HG02588 (cell line): Measurements from ENCODE around the gene CALML4.
"Not testable (repeated sequence)": the region's sequence is repeated elsewhere in the genome, so short reads cannot be mapped to it uniquely, and the experiment has no call there.

Experiments
- ATAC-seq: cut with Tn5 transposase; IDR thresholded peaks from one replicate; pipeline ENCODE4 v1.9.1; 2021; ENCODE audit warnings: mild to moderate bottlenecking, moderate library complexity; ENCODE audit not compliant: unreplicated experiment

Gene CALML4

DNA sequence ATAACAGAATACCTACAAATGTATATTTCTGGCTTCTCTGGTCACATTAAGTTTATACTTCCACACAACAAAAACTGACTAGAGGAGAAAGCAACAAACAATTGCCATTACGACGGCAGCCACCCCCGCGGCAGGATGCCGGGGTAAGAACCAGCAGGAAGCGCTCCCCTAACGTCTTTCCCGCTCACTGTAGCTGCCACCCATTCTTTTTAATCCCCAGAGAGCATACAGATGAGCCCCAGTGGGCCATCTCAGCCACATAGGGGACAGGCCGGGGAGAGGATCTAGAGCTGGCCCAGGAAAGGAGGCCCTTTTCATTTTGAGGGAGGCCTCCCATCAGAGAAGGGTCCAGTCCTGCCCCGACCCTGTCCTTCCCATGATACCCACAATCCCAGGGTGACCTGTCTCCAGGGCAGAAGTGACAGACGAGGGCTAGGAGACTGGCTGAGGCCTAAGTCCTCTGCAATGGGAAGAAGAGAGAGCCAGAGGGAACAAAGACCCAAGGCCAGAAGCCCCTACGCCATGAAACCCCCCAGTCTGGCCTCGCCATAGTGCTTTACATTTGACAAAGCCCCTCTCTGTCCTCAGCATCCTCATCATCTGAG is 3.6 kb upstream of the CALML4 start:
- ATAC-seq: no peak

DNA sequence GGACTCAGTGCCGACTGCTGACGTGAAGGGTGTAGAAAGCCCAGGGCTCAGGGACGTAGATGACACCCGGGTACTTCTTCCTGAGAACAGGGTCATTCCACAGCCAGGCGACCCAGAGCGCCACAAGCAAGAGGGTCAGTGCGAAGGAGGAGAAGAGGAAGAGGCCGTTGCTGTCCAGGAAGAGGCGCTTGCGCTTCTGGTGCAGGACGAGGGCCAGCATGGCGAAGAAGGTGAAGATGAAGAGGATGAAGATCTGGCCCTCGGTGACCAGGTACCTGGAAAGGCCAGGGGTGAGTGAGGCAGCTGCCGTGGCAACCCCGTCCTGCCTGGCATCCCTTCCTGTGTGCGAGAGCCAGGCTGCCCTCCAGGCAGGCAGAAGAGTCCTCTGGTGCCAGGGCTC is 3.0 kb upstream of the CALML4 start:
- ATAC-seq: no peak

GRCh38 chr15:68207176-68207935 is 2.2 kb upstream of the CALML4 start:
- ATAC-seq: no peak

GRCh38 chr15:68206711-68207151 is 1.6 kb upstream of the CALML4 start:
- ATAC-seq: no peak

DNA sequence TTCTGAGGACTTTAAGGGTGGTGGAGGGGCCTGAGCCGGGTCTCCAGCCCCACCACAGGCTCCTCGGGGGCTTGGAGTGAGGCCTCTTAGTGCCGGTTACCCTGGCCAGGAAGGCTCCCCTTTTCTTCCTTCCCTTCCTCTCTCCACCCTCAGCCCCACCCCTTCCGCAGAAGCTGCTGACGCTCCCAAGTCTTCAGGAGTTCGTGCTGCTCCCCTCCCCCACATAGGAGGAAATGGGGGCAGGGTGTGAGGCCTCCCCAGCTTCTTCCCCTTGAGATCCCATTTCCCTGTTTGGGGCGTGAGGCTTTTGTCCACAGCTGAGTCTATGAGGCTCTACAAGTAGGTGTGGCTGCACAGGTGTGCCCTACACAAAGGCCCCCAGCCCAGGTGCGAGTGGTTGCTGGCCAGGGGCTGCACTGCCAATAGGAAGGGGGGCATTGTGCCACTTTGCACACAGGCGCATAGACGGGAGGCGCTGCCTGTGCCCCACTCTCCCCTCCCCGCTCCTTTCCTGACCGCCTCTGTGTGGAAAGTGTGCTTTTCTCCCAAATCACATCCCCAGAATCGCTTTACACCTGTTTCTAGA is 915 bp upstream of the CALML4 start:
- no peak for ATAC-seq

DNA sequence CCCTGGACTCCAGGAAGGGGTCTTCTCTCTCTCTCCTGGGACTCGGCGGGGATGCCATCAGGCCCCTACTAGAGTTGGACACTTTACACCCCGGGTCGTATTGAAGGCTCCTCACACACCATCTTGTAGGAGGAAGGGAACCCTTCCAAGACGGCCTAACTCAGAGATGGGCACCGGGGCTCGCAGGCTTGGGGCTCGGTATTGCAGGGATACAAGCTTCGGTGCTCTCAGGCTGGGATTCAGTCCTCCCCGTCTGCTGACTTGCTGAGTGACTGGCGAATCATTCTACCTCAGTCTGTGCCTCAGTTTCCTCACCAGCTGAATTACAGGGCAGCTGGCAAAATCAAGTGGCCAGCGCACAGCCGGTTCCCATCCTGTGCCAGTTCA is 419 bp upstream of the CALML4 start:
- no peak for ATAC-seq

DNA sequence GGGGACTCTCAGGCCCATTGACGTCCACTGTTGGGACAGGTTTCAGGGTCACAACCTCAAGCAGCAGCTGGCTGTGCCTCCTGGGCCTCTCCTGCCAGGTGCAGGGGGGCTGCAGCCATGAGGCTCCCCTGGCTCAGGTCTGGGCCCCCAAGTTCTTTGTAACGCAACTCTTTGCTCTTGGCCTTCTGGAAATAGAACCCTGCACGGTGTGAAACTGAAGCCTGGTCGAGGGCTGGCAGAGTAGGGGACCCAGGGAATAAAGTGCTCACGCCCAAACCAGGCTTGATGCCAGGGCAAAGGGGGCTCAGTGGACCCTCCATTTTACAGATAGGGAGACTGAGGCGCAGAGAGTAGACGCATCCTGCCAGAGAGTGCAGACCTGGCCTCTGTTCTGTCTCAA is 771 bp downstream of the CALML4 start:
- no peak for ATAC-seq

- no peak for ATAC-seq
These were observed 1.2 kb downstream of the CALML4 start for GRCh38 chr15:68203956-68204355.

GRCh38 chr15:68203486-68203885 is 1.6 kb downstream of the CALML4 start:
- no peak for ATAC-seq

GRCh38 chr15:68202994-68203393 is 2.1 kb downstream of the CALML4 start:
- ATAC-seq: not testable (repeated sequence)

GRCh38 chr15:68201879-68202261 is 3.3 kb downstream of the CALML4 start:
- no peak for ATAC-seq

DNA sequence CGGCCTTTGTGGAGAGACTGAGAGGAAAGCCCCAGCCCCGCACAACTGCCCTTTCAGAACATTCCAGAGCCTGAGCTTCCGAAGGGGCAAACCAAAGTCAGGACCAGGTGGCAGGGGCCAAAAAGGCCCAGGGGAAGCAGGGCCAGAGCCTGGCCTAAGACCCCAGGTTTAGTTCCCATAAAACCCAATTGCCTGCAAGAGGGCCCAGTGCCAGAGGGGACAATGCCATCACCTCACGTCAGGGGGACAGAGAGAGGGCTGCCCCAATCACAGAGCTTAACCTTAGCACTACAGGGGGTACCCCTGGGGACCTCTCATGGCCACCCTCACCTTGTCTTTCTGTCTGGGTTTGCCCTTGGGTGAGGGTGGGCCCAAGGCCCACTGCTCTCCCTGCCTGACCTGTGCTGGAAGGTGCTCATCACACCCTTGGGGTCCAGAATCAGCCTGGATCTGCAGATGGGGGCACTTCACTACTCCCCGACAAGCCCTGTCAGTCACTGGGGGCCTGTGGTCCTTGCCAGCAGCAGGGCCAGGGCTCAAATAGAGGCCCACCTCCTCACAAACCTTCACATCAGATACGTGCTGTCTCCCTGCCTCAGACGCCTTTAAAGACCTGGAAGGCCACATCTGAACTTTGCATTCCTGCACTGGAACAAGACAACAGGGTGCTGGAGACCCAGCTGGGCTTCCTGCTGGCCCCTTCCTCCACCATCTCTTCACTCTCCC is 3.8 kb downstream of the CALML4 start:
- ATAC-seq: no peak

DNA sequence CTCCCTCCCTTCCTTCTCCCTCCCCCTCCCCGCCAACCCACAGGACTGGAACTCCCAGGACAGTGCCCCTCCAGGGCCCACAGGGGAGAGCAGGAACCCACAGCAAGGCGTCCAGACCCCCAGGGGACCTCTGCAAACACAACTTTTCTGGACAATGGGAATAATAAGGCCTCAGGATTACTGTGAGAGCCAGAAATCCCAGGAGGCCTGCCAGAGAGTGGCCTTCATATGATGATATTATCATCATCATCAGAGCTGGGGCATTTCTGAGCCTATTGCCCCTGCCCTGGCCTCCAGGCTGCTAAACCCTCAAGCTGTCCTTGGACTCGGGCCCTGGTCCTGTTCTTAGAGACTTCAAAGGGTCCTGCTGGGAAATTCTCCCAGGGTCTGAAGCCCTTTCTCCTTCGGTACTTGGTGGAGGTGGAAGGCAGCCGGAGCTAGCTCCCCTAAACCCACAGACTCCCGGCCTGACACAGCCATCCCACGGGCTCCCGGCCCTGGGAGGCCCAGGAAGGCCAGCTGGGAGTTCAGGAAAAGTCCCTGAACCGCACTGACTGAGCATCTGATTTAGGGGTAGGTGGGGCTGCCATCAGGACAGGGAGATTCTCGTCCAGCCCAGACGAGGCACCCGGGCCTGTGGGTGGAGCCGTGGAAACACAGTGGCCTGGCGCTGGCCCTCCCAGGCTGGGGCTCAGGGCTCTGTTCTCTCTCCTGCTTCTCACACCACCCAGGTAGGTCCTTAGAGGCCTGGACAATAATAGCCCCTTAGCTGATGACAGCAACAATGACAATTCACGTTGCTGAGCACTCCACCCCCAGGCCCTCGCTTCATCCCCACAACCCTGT is 4.9 kb downstream of the CALML4 start:
- no peak for ATAC-seq

DNA sequence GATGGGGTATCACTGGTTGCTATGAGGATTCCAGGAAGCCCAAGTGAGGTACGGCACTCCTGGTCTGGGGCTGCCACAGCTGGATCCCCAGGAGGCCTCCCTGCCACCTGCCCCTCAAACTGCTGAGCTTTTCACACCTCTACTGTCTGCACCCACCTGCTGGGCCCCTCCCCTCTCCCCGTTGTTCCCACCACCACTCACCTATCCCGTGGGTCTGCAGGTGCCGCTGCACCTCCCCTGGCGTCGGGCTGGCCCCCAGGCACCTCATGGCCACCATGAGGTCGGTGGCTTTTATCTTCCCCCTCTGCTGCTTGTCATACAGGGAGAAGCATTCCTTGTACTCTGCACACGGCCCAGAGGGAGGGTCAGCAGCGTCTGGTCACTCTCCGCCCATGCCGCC is 5.8 kb downstream of the CALML4 start:
- ATAC-seq: no peak

DNA sequence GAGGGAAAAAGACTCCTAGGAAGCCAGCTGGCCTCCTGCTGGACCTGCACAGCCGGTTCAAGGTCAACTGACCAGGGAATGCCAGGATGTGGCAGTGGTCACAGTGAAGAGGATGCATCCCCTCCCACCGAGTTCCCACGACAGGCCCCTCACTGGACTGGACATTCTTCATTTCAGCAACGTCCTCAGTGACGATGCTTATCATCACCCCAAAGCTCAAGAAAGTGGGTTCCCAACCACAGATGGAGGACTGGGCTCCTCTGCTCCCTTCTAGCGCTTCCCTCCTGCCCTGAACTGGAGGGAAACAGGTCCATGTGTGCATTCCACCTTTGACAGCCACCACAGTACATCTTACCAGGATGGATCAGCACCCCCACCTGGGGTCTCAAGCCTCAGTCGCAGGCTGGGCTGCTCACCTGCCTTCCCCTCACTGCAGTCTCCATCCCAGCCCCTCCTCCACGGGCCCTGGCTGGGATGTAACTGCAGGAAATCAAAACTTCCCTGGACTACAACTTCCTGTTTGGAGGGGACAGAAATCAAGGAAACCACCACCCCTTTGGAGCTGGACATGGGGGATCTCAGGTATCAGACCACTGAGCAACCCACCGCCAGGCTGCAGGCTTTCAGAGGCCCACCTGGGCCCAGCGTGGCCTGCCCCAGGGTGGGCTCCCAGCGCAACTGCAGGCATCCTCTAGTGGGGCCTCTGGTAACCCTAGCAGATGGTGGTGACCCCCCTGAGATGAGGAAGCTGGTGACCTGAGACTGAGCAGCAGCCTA is 7.3 kb downstream of the CALML4 start:
- ATAC-seq: no peak

DNA sequence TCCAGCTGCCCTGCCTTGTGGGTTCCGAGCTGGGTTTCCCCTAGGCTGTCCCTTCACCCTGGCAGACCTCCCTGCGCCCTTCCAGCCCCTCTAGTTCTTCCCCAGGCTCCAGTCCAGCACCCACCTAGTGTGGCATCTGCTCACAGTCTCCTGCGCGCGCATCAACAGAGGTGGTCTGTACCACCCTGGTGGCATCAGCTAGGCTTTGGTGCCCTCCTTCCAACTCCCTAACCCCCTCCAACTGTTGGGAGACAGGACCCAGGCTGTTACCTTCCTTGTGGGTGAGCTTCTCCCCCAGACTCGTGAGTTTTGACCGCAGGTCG is 8.0 kb downstream of the CALML4 start:
- no peak for ATAC-seq

- no peak for ATAC-seq
These were observed 8.5 kb downstream of the CALML4 start for GRCh38 chr15:68196445-68197169.

GRCh38 chr15:68195336-68196112 is 9.6 kb downstream of the CALML4 start:
- ATAC-seq: no peak
